H9 (cell line): ENCODE measurements around the gene CFAP119. TPM values are rescaled to one million over a fixed set of nuclear protein-coding genes. Genes with fewer than 3 reads are reported as not detected.
A peak's percentile ranks its signal among the peaks of the same experiment; 100 is the strongest.

Experiments
- DNase-seq: peaks from one replicate; pipeline ENCODE4 v3.0.0-alpha.2; 2017
- H2AFZ ChIP-seq: one replicate; pipeline ENCODE4 v1.6.1; 2013; ENCODE audit warnings: mild to moderate bottlenecking, low read length, control low read depth, moderate library complexity
- H2AK5ac ChIP-seq: 2 replicates; pipeline ENCODE4 v1.6.1; 2013; ENCODE audit warnings: low read length, control low read depth, mixed read lengths; ENCODE audit not compliant: insufficient read length
- H2BK120ac ChIP-seq: one replicate; pipeline ENCODE4 v1.6.1; 2013; ENCODE audit warnings: low read depth, mild to moderate bottlenecking, low read length, control low read depth, inconsistent platforms; ENCODE audit not compliant: poor library complexity, severe bottlenecking
- H2BK12ac ChIP-seq: 2 replicates; pipeline ENCODE4 v1.6.1; 2013; ENCODE audit warnings: low read length, control low read depth, mixed read lengths, low read depth; ENCODE audit not compliant: insufficient read length
- H2BK15ac ChIP-seq: 2 replicates; pipeline ENCODE4 v1.6.1; 2013; ENCODE audit warnings: low read depth, low read length, control low read depth
- H2BK20ac ChIP-seq: one replicate; pipeline ENCODE4 v1.6.1; 2013; ENCODE audit warnings: low read depth, mild to moderate bottlenecking, low read length, control low read depth, inconsistent platforms; ENCODE audit not compliant: poor library complexity, severe bottlenecking
- H2BK5ac ChIP-seq: 2 replicates; pipeline ENCODE4 v1.6.1; 2013; ENCODE audit warnings: low read length, control low read depth, mixed read lengths; ENCODE audit not compliant: insufficient read length
- H3K14ac ChIP-seq: 2 replicates; pipeline ENCODE4 v1.6.1; 2013; ENCODE audit warnings: low read length, control low read depth; ENCODE audit not compliant: insufficient read depth
- H3K18ac ChIP-seq: 2 replicates; pipeline ENCODE4 v1.6.1; 2013; ENCODE audit warnings: low read depth, mild to moderate bottlenecking, mixed read lengths, low read length, control low read depth; ENCODE audit not compliant: insufficient read length
- H3K23ac ChIP-seq: 2 replicates; pipeline ENCODE4 v1.6.1; 2013; ENCODE audit warnings: low read length, control low read depth, mixed read lengths, low read depth; ENCODE audit not compliant: insufficient read length
- H3K23me2 ChIP-seq: 2 replicates; pipeline ENCODE4 v1.6.1; 2013; ENCODE audit warnings: low read depth, mild to moderate bottlenecking, mixed read lengths, low read length, control low read depth; ENCODE audit not compliant: insufficient read length, poor library complexity, severe bottlenecking
- H3K27ac ChIP-seq: 2 replicates; pipeline ENCODE4 v1.5.1; 2013; ENCODE audit warnings: low read length, control low read depth, mixed read lengths, low read depth; ENCODE audit not compliant: insufficient read length
- H3K27me3 ChIP-seq: 2 replicates; pipeline ENCODE4 v1.6.1; 2013; ENCODE audit warnings: low read length, control low read depth, inconsistent platforms; ENCODE audit not compliant: insufficient read depth
- H3K4ac ChIP-seq: 2 replicates; pipeline ENCODE4 v1.6.1; 2013; ENCODE audit warnings: low read depth, mild to moderate bottlenecking, control low read depth, inconsistent platforms, low read length, moderate library complexity
- H3K4me1 ChIP-seq: 2 replicates; pipeline ENCODE4 v1.6.1; 2013; ENCODE audit warnings: low read length, control low read depth, inconsistent platforms; ENCODE audit not compliant: insufficient read depth
- H3K4me2 ChIP-seq: 2 replicates; pipeline ENCODE4 v1.6.1; 2013; ENCODE audit warnings: low read length, control low read depth, mixed read lengths; ENCODE audit not compliant: insufficient read length, insufficient read depth
- H3K56ac ChIP-seq: 2 replicates; pipeline ENCODE4 v1.6.1; 2013; ENCODE audit warnings: low read depth, mild to moderate bottlenecking, mixed read lengths, low read length, control low read depth; ENCODE audit not compliant: insufficient read length
- H3K79me1 ChIP-seq: 2 replicates; pipeline ENCODE4 v1.6.1; 2013; ENCODE audit warnings: low read depth, mild to moderate bottlenecking, moderate library complexity, low read length, control low read depth, inconsistent platforms; ENCODE audit not compliant: insufficient read depth, poor library complexity, severe bottlenecking
- H3K79me2 ChIP-seq: 2 replicates; pipeline ENCODE4 v1.6.1; 2013; ENCODE audit warnings: low read length, control low read depth, inconsistent platforms; ENCODE audit not compliant: insufficient read depth
- H3K9ac ChIP-seq: 2 replicates; pipeline ENCODE4 v1.6.1; 2013; ENCODE audit warnings: low read length, control low read depth, mixed read lengths; ENCODE audit not compliant: insufficient read length; ENCODE audit errors: extremely low read depth
- H3K9me3 ChIP-seq: one replicate; pipeline ENCODE4 v1.6.1; 2013; ENCODE audit warnings: low read depth, low read length, inconsistent platforms; ENCODE audit not compliant: control insufficient read depth
- H3T11ph ChIP-seq: one replicate; pipeline ENCODE4 v1.6.1; 2013; ENCODE audit warnings: mild to moderate bottlenecking, low read length, control low read depth, inconsistent platforms
- H4K20me1 ChIP-seq: one replicate; pipeline ENCODE4 v1.6.1; 2013; ENCODE audit not compliant: control insufficient read depth, insufficient read length, insufficient read depth
- H4K5ac ChIP-seq: 2 replicates; pipeline ENCODE4 v1.6.1; 2013; ENCODE audit warnings: low read depth, mild to moderate bottlenecking, mixed read lengths, low read length, control low read depth; ENCODE audit not compliant: insufficient read length
- H4K8ac ChIP-seq: replicated peaks from 2 replicates; pipeline ENCODE4 v1.6.1; 2013; ENCODE audit warnings: low read length, control low read depth, mixed read lengths, low read depth; ENCODE audit not compliant: insufficient read length
- H4K91ac ChIP-seq: 2 replicates; pipeline ENCODE4 v1.6.1; 2013; ENCODE audit warnings: low read depth, mild to moderate bottlenecking, moderate library complexity, mixed read lengths, low read length, control low read depth; ENCODE audit not compliant: insufficient read length
- H3K27ac Mint-ChIP-seq, 3 experiments: 2 replicates in 2 of 3; 3 replicates in 1 of 3; pipeline ENCODE4 v1.8.0; 2020 to 2021; ENCODE audit warnings: mixed read lengths in 3 of 3, mild to moderate bottlenecking in 1 of 3, moderate library complexity in 1 of 3
- H3K27me3 Mint-ChIP-seq: 2 replicates; pipeline ENCODE4 v1.8.0; 2021; ENCODE audit warnings: low read depth, mild to moderate bottlenecking, moderate library complexity, mixed read lengths
- H3K36me3 Mint-ChIP-seq, 3 experiments: 2 replicates in 2 of 3; 3 replicates in 1 of 3; pipeline ENCODE4 v1.8.0; 2020 to 2021; ENCODE audit warnings: low read depth in 3 of 3, mixed read lengths in 3 of 3; ENCODE audit not compliant: insufficient read depth in 1 of 3
- H3K4me1 Mint-ChIP-seq, 2 experiments: 2 replicates each; pipeline ENCODE4 v1.8.0; 2020; ENCODE audit warnings: mixed read lengths in 2 of 2
- H3K4me3 Mint-ChIP-seq, 2 experiments: 2 replicates in 1 of 2; 3 replicates in 1 of 2; pipeline ENCODE4 v1.8.0; 2020 to 2021; ENCODE audit warnings: mild to moderate bottlenecking in 2 of 2, mixed read lengths in 2 of 2, moderate library complexity in 1 of 2
- H3K9me3 Mint-ChIP-seq, 2 experiments: 2 replicates in 1 of 2; 3 replicates in 1 of 2; pipeline ENCODE4 v1.8.0; 2020; ENCODE audit warnings: mild to moderate bottlenecking in 2 of 2, mixed read lengths in 2 of 2, moderate library complexity in 1 of 2
- CTCF ChIP-seq: fragments of 200-600 bp; sonication (generic); conservative IDR thresholded peaks from 3 replicates; pipeline ENCODE4 v1.8.0; 2021; ENCODE audit warnings: antibody characterized with exemption, mild to moderate bottlenecking
- WGBS: extraction: QIAGEN DNeasy Blood & Tissue Kit; methylation state at CpG from one replicate; pipeline ENCODE4 v1.1.7; 2013; ENCODE audit warnings: missing lambda C conversion rate, low lambda C conversion rate, mixed read lengths; ENCODE audit not compliant: insufficient read length; ENCODE audit errors: extremely low coverage; 5-methylcytosine and 5-hydroxymethylcytosine counted together
- total RNA-seq: library from RNA; stranded (reverse); gene quantifications from 2 replicates; pipeline ENCODE4 v1.2.1, GENCODE V29; 2021

CFAP119 gene
- total RNA-seq, 1 experiment from 2014 or later = 5.4 TPM

GRCh38 chr16:30785126-30786106 is 23.6 kb upstream of the CFAP119 start:
- no peak overlapping the region for H2BK12ac ChIP-seq
- no peak overlapping the region for H3K14ac ChIP-seq
- Mint-ChIP-seq H3K27ac (no peak overlapping the region; a peak in 1 of 7 replicates), H3K4me1 (peaks cover 12 to 18% of the 10 kb centered on the region in 2 experiments), H3K9me3 (no peaks in the 10 kb centered on the region), H3K27me3 (peaks cover 1% of the 10 kb centered on the region), H3K4me3 (peak overlapping the region; percentile 85 to 91), H3K36me3 (peaks cover 14 to 36% (median 26%) of the 10 kb centered on the region in 3 experiments; a peak in 6 of 7 replicates)
- no peak overlapping the region for H4K91ac ChIP-seq
- no peak overlapping the region for H3K27ac ChIP-seq
- peak overlapping the region; percentile 69 for H3K4me2 ChIP-seq
- H3K56ac ChIP-seq = no peak overlapping the region
- H3K79me1 ChIP-seq = peaks cover 5% of the 10 kb centered on the region
- H2AFZ ChIP-seq = no peak overlapping the region
- H3K27me3 ChIP-seq = no peaks in the 10 kb centered on the region
- H3K9me3 ChIP-seq = no peaks in the 10 kb centered on the region
- H4K5ac ChIP-seq = no peak overlapping the region
- H2BK5ac ChIP-seq = no peak overlapping the region
- no peak overlapping the region for H2BK20ac ChIP-seq
- H2AK5ac ChIP-seq = no peak overlapping the region
- no peak for DNase-seq
- no CpG with 5 or more reads among the region's 7 CpGs for WGBS
- H2BK15ac ChIP-seq = no peak overlapping the region
- H3K23ac ChIP-seq = no peak overlapping the region
- no peak overlapping the region for H3K18ac ChIP-seq
- H3K23me2 ChIP-seq = peaks cover 12% of the 10 kb centered on the region
- no peak for TF ChIP-seq CTCF
- no peak overlapping the region for H4K8ac ChIP-seq
- H3T11ph ChIP-seq = no peak overlapping the region
- no peak overlapping the region for H2BK120ac ChIP-seq
- peaks cover 3% of the 10 kb centered on the region for H4K20me1 ChIP-seq
- peaks cover 3% of the 10 kb centered on the region; the same call in 1 of the 2 replicates for H3K79me2 ChIP-seq
- H3K9ac ChIP-seq = peak overlapping the region; percentile 75
- no peak overlapping the region for H3K4ac ChIP-seq
- no peaks in the 10 kb centered on the region for H3K4me1 ChIP-seq
